ENCODE data around the gene LRRC37A3. TPM values are rescaled to one million over a fixed set of nuclear protein-coding genes. Genes with fewer than 3 reads are reported as not detected.
"Not testable (repeated sequence)": the region's sequence is repeated elsewhere in the genome, so short reads cannot be mapped to it uniquely, and the experiment has no call there.

The LRRC37A3 gene
- total RNA-seq (2021; ENCODE audit: unreplicated experiment) = 7.7 TPM
- 1.5 and 3.0 TPM in 2 replicates for polyA plus RNA-seq (2012)
- percentile 62 among the genes with signal in this experiment for Bru-seq, nascent RNA
- BruChase-seq, experiment 1, labeled RNA remaining after a 6-hour chase = percentile 67 among the genes with signal in this experiment
- percentile 69 among the genes with signal in this experiment for BruChase-seq, experiment 2, labeled RNA remaining after a 2-hour chase
- long read RNA-seq, partial matches to known transcripts = 0 of 5 reads
- long read RNA-seq, other reads (novel, unspliced or antisense) = 5 of 5 reads

- ATAC-seq (peak; percentile 95), DNase-seq (ENCODE audit: low read depth, low spot score) (peak; percentile 89)
- RAD21 ChIA-PET (ENCODE audit: low non-redundant PET in 1 of 2, low total read pairs in 2 of 2, uncharacterized antibody in 2 of 2, unreplicated experiment in 2 of 2); H3K27me3 ChIP-seq (ENCODE audit: insufficient read depth, low read length); H3K9me3 ChIP-seq (ENCODE audit: control insufficient read depth in 1 of 2, insufficient read depth in 1 of 2, low read depth in 1 of 2, low read length in 2 of 2); H3K36me3 ChIP-seq (ENCODE audit: control insufficient read depth in 1 of 2, insufficient read depth in 2 of 2, low read length in 2 of 2); H3K79me2 ChIP-seq (ENCODE audit: insufficient read depth, low read length); H4K20me1 ChIP-seq (ENCODE audit: insufficient read depth); H3K4me1 ChIP-seq (ENCODE audit: control insufficient read depth in 1 of 2, insufficient read depth in 2 of 2, low read length in 2 of 2); H3K9me2 ChIP-seq (ENCODE audit: insufficient read depth); BruUV-seq (replicated peaks): not testable (repeated sequence)
- Histone ChIP-seq H3K9ac (ENCODE audit: low read length) (peak within 1 kb of the TSS; percentile 81), H3K4me3 (replicated peaks in 1 of 2; ENCODE audit: low read depth in 1 of 2, low read length in 2 of 2) (peak within 1 kb of the TSS; percentile 58 to 68), H3K27ac (ENCODE audit: low read depth, low read length) (peak within 1 kb of the TSS; percentile 85), H3K4me2 (ENCODE audit: low read length) (peak within 1 kb of the TSS; percentile 92), H2AFZ (ENCODE audit: low read depth, low read length, poor library complexity, severe bottlenecking) (peak within 1 kb of the TSS; percentile 0)
- intact Hi-C loops (cut with micrococcal nuclease) = loop anchor here (2.0 kb wide), 1 partner anchor 279 kb away; no protein-coding TSS in a partner anchor
- ChIA-PET POLR2A (interaction anchor here (0.7 to 1.2 kb wide), 2 partner anchors 56 to 218 kb away, joined by 3 read pairs; partner anchors contain the start of gene RGS9), CTCF (interaction anchor here (0.7 to 1.5 kb wide), 3 partner anchors 42 to 180 kb away, joined by 3 to 4 read pairs (median 4); no protein-coding TSS in a partner anchor)
- TF ChIP-seq ZBTB33 (IDR thresholded peaks at IDR 0.05; ENCODE audit: extremely low read depth, insufficient replicate concordance, low read length) = peak; percentile 55
- peak; percentile 93 for TF ChIP-seq EGR1 (IDR thresholded peaks at IDR 0.05; ENCODE audit: low read depth)
- TF ChIP-seq POLR2AphosphoS5 (IDR thresholded peaks at IDR 0.05; ENCODE audit: low read depth, low read length) = peak; percentile 79
- TF ChIP-seq ZFX (IDR thresholded peaks at IDR 0.05) = peak; percentile 72
- TF ChIP-seq MAX (IDR thresholded peaks at IDR 0.05) = peak; percentile 88
- peak; percentile 94 for TF ChIP-seq YY1 (IDR thresholded peaks at IDR 0.05; ENCODE audit: extremely low read depth, insufficient replicate concordance, low read depth, low read length)
- TF ChIP-seq RAD21 (IDR thresholded peaks at IDR 0.05; ENCODE audit: low read depth) = peak; percentile 57
- peak; percentile 69; the same call in 1 of the 2 replicates for TF ChIP-seq SIN3A (IDR thresholded peaks at IDR 0.05; ENCODE audit: low read depth)
- peak; percentile 74 to 93 (median 90) for TF ChIP-seq CTCF (IDR thresholded peaks at IDR 0.05 in 2 of 3, conservative IDR thresholded peaks at IDR 0.05 in 1 of 3; ENCODE audit: borderline replicate concordance in 1 of 3, insufficient read depth in 1 of 3, low read depth in 2 of 3, low read length in 2 of 3)
Observed at GRCh38 chr17:64919289-64920025, at the start of gene LRRC37A3. Gene LRRC37A3, minus strand, starts transcription at chr17:64919478. Its CDS starts 22,221 bp downstream, at chr17:64897257.

Data from HCT116 (cell line).